Measurements from ENCODE around the gene ZSWIM1. TPM values are rescaled to one million over a fixed set of nuclear protein-coding genes. Genes with fewer than 3 reads are reported as not detected.

Gene ZSWIM1
- total and polyA plus RNA-seq, 2 donors (not counting 3 experiments of a cell fraction or from before 2014, with no cell fraction given) = 8.5 to 10.0 TPM

DNA sequence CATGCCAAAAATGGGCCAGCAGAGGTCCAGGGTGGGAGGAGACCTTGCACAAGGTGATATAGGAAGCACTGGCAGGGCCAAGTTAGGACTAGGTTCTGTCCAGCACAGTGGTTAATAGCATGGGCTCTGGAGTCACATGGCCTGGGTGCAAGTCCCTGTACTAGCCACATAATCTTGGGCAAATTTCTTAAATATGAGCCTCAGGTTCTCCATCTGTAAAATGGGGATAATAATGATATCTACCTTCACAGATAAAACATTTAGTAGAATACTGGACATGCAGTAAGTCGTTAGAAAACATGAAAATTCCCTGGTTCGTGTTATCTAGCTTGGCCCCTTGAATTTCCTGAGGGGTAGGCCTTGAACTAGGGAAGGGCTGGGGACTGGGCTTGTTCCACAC lies 16.3 kb downstream of the ZSWIM1 start:
- BruUV-seq (replicated peaks) = no TSS peak
- FAIRE-seq = no peak
- Histone ChIP-seq H3K4me1 (ENCODE audit: control insufficient read depth, extremely low read depth, insufficient read depth, low read length) (peaks cover 6% of the 10 kb centered on the region), H2AFZ (ENCODE audit: low read depth, low read length) (no peak overlapping the region), H3K36me3 (ENCODE audit: control insufficient read depth in 2 of 2, extremely low read depth in 1 of 2, insufficient read depth in 2 of 2, low read length in 2 of 2) (peaks cover 4 to 34% of the 10 kb centered on the region in 2 experiments), H3K27ac (ENCODE audit: insufficient read depth, low read depth, low read length) (no peak overlapping the region), H3K4me3 (replicated peaks in 1 of 3; ENCODE audit: insufficient read depth in 1 of 3, low read depth in 1 of 3, low read length in 3 of 3) (no peak overlapping the region), H3K79me2 (ENCODE audit: control insufficient read depth, insufficient read depth, low read length) (no peaks in the 10 kb centered on the region), H3K9me3 (replicated peaks; ENCODE audit: control insufficient read depth, insufficient read depth, low read length) (no peaks in the 10 kb centered on the region), H3K27me3 (ENCODE audit: control insufficient read depth in 2 of 2, insufficient read depth in 2 of 2, low read length in 2 of 2) (no peaks in the 10 kb centered on the region), H3K4me2 (ENCODE audit: insufficient read depth, low read length) (no peak overlapping the region), H3K9me1 (replicated peaks; ENCODE audit: control insufficient read depth, extremely low read depth, insufficient read depth, low read length) (no peaks in the 10 kb centered on the region), H4K20me1 (replicated peaks; ENCODE audit: control insufficient read depth, extremely low read depth, insufficient read depth, low read length) (no peaks in the 10 kb centered on the region), H3K9ac (replicated peaks; ENCODE audit: extremely low read depth, insufficient read depth, low read length) (no peak overlapping the region)
- ChIA-PET CTCF (interaction anchor here (0.6 to 0.7 kb wide), 2 partner anchors 13 to 536 kb away, joined by 3 read pairs; no protein-coding TSS in a partner anchor), POLR2A (no interaction called here)
- TF ChIP-seq POLR2AphosphoS5 (IDR thresholded peaks at IDR 0.05; ENCODE audit: insufficient read depth, low read depth, low read length) (no peak), CTCF (IDR thresholded peaks at IDR 0.05; ENCODE audit: extremely low read depth in 1 of 2, insufficient read depth in 1 of 2, low read depth in 1 of 2, low read length in 2 of 2) (no peak), GATA2 (IDR thresholded peaks at IDR 0.05; ENCODE audit: insufficient read depth, insufficient read length, low read depth, low read length) (no peak), MAX (IDR thresholded peaks at IDR 0.05; ENCODE audit: insufficient read depth, insufficient read length) (no peak), POLR2A (IDR thresholded peaks at IDR 0.05; ENCODE audit: low read depth, low read length) (no peak), EZH2 (IDR thresholded peaks at IDR 0.05; ENCODE audit: borderline replicate concordance, low read depth, low read length, severe bottlenecking) (no peak), FOS (IDR thresholded peaks at IDR 0.05; ENCODE audit: borderline replicate concordance, insufficient read depth, low read length) (no peak), JUN (IDR thresholded peaks at IDR 0.05; ENCODE audit: borderline replicate concordance, insufficient read depth, insufficient read length, low read depth) (no peak), MYC (IDR thresholded peaks at IDR 0.05; ENCODE audit: low read depth, low read length) (no peak)
- dilution Hi-C loops (cut with MboI; ENCODE audit: extremely low pct_ligation_motif_present, low sequenced_read_pairs) (no loop called here), intact Hi-C loops (cut with micrococcal nuclease) (no loop called here)
- no peak for DNase-seq (ENCODE audit: low read depth, low spot score)

All from endothelial cell of umbilical vein (primary cell).